ENCODE data around the gene EFNA4. TPM values are rescaled to one million over a fixed set of nuclear protein-coding genes. Genes with fewer than 3 reads are reported as not detected.
A peak's percentile ranks its signal among the peaks of the same experiment; 100 is the strongest.

EFNA4 gene
- total and polyA plus RNA-seq, 2 of the 8 experiments (the other 6 are each of a cell fraction or from before 2014, with no cell fraction given), result 21.9 to 23.9 TPM

DNA sequence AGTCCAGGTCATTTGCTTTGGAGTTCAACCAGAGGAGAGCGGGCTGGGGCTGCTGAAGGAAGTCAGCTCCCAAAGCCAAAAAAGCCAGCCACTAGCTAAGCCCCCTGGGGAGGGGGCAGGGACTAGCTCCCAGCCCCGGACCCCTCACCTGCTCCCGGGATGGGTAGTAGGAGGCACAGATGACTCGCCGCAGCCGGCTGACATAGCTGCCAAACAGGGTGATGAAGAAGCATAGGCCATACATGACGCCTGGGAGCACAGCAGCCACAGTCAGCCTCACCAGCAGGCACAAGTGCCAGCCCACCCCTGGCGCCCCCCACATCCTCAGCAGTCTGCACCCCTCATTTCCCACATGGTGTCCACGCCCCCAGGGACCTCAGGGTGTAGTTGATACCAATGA lies 37.4 kb upstream of the EFNA4 start:
- H2AK5ac ChIP-seq (ENCODE audit: low read depth, low read length), result no peak overlapping the region
- peak overlapping the region; percentile 50; the same call in 1 of the 2 replicates for H2BK15ac ChIP-seq (ENCODE audit: low read length)
- H4K5ac ChIP-seq (ENCODE audit: insufficient read length, low read depth, low read length), result no peak overlapping the region
- no peaks in the 10 kb centered on the region for H3K23me2 ChIP-seq (ENCODE audit: low read depth, low read length)
- H4K91ac ChIP-seq (replicated peaks; ENCODE audit: insufficient read length, low read length), result no peak overlapping the region
- no peaks in the 10 kb centered on the region for H3K79me2 ChIP-seq (ENCODE audit: control insufficient read depth in 1 of 2, insufficient read depth in 2 of 2, low read length in 2 of 2)
- POLR2A ChIA-PET (ENCODE audit: partially characterized antibody), result no interaction called here
- H3K9me3 ChIP-seq (ENCODE audit: insufficient read depth in 2 of 2, low read depth in 1 of 2, low read length in 1 of 2), result no peaks in the 10 kb centered on the region
- CTCF ChIA-PET (ENCODE audit: partially characterized antibody), result interaction anchor here (1.0 to 2.5 kb wide), 7 partner anchors 9 to 36 kb away, joined by 3 to 11 read pairs (median 5); partner anchors contain the start of gene ADAM15
- peaks cover 0 to 5% (median 0%) of the 10 kb centered on the region in 4 experiments; a peak in 2 of 7 replicates for H3K4me1 ChIP-seq (replicated peaks in 1 of 4; ENCODE audit: control insufficient read depth in 3 of 4, insufficient read depth in 4 of 4, low read length in 3 of 4)
- H3K9ac ChIP-seq (replicated peaks in 1 of 4; ENCODE audit: extremely low read depth in 1 of 4, low read depth in 3 of 4, low read length in 3 of 4), result no peak overlapping the region
- no peak overlapping the region for H3K4me3 ChIP-seq (ENCODE audit: extremely low read depth in 1 of 4, insufficient read depth in 2 of 4, low read depth in 3 of 4, low read length in 4 of 4)
- H3K4me2 ChIP-seq (ENCODE audit: insufficient read depth in 1 of 2, low read depth in 2 of 2, low read length in 2 of 2), result no peak overlapping the region
- H2BK5ac ChIP-seq (ENCODE audit: low read depth, low read length), result no peak overlapping the region
- H2AFZ ChIP-seq (ENCODE audit: low read length), result no peak overlapping the region
- H3K23ac ChIP-seq (ENCODE audit: insufficient read length), result no peak overlapping the region
- no peak overlapping the region for H3K4ac ChIP-seq (replicated peaks; ENCODE audit: insufficient read length, low read depth, low read length)
- H2BK120ac ChIP-seq (replicated peaks; ENCODE audit: low read depth, low read length), result no peak overlapping the region
- no peak overlapping the region for H2BK20ac ChIP-seq (ENCODE audit: low read length)
- 72% methylated on average over 9 of the region's 9 CpGs; no CpG with 5 or more reads in 1 of the 2 experiments for WGBS, 2 experiments (ENCODE audit: extremely low coverage in 1 of 2, insufficient coverage in 1 of 2, insufficient read length in 1 of 2, insufficient replicate concordance in 2 of 2, low coverage in 1 of 2, low lambda C conversion rate in 2 of 2, missing lambda C conversion rate in 1 of 2)
- no peaks in the 10 kb centered on the region for H3K36me3 ChIP-seq (ENCODE audit: control insufficient read depth in 2 of 4, insufficient read depth in 4 of 4, low read length in 3 of 4)
- H3K14ac ChIP-seq (ENCODE audit: insufficient read length), result no peak overlapping the region
- no peak overlapping the region for H2BK12ac ChIP-seq (ENCODE audit: low read depth, low read length)
- no peaks in the 10 kb centered on the region for H4K20me1 ChIP-seq (replicated peaks in 1 of 2; ENCODE audit: control insufficient read depth in 1 of 2, insufficient read depth in 2 of 2, low read length in 2 of 2)
- H4K8ac ChIP-seq (ENCODE audit: extremely low read depth, insufficient read depth, low read length), result no peak overlapping the region
- no peaks in the 10 kb centered on the region for H3K79me1 ChIP-seq (ENCODE audit: low read depth, low read length)
- H3K56ac ChIP-seq (replicated peaks; ENCODE audit: insufficient read length, low read depth, low read length), result no peak overlapping the region
- FAIRE-seq (no peak), DNase-seq (ENCODE audit: low read depth in 1 of 2, low spot score in 2 of 2) (no peak)
- no peak overlapping the region for H3K18ac ChIP-seq (ENCODE audit: extremely low read depth, low read length)
- peaks cover 0 to 3% (median 0%) of the 10 kb centered on the region in 4 experiments; a peak in 1 of 7 replicates for H3K27me3 ChIP-seq (replicated peaks in 1 of 4; ENCODE audit: control insufficient read depth in 3 of 4, extremely low read depth in 1 of 4, insufficient read depth in 3 of 4, low read length in 3 of 4)
- H3K27ac ChIP-seq (ENCODE audit: low read depth, low read length), result no peak overlapping the region
- no peak for TF ChIP-seq CBX8 (IDR thresholded peaks at IDR 0.05; ENCODE audit: borderline replicate concordance, low read depth, low read length)
- TF ChIP-seq, protein P1, sequence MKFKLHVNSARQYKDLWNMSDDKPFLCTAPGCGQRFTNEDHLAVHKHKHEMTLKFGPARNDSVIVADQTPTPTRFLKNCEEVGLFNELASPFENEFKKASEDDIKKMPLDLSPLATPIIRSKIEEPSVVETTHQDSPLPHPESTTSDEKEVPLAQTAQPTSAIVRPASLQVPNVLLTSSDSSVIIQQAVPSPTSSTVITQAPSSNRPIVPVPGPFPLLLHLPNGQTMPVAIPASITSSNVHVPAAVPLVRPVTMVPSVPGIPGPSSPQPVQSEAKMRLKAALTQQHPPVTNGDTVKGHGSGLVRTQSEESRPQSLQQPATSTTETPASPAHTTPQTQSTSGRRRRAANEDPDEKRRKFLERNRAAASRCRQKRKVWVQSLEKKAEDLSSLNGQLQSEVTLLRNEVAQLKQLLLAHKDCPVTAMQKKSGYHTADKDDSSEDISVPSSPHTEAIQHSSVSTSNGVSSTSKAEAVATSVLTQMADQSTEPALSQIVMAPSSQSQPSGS (IDR thresholded peaks at IDR 0.05; ENCODE audit: low read length), result no peak
- TF ChIP-seq SRF (IDR thresholded peaks at IDR 0.05; ENCODE audit: low read depth, low read length), result no peak
- no peak for TF ChIP-seq SP2 (IDR thresholded peaks at IDR 0.05; ENCODE audit: low read length)
- no peak for TF ChIP-seq JUND (IDR thresholded peaks at IDR 0.05; ENCODE audit: low read length)
- no peak for TF ChIP-seq YY1 (IDR thresholded peaks at IDR 0.05; ENCODE audit: low read depth, low read length)
- no peak for TF ChIP-seq CHD1 (IDR thresholded peaks at IDR 0.05; ENCODE audit: low read depth, low read length)
- TF ChIP-seq, protein P2, sequence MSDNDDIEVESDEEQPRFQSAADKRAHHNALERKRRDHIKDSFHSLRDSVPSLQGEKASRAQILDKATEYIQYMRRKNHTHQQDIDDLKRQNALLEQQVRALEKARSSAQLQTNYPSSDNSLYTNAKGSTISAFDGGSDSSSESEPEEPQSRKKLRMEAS (IDR thresholded peaks at IDR 0.05), result no peak
- TF ChIP-seq SAP30 (IDR thresholded peaks at IDR 0.05; ENCODE audit: insufficient read depth, insufficient replicate concordance, low read length), result no peak
- TF ChIP-seq TAF7 (optimal IDR thresholded peaks at IDR 0.05; ENCODE audit: borderline replicate concordance, low read depth, low read length), result no peak
- TF ChIP-seq CHD2 (IDR thresholded peaks at IDR 0.05; ENCODE audit: low read length), result no peak
- TF ChIP-seq SIRT6 (IDR thresholded peaks at IDR 0.05; ENCODE audit: low read length), result no peak
- no peak for TF ChIP-seq KDM5A (IDR thresholded peaks at IDR 0.05; ENCODE audit: low read length)

Data from H1 (cell line).